H9 (cell line): ENCODE results near the gene MT1X. TPM values are rescaled to one million over a fixed set of nuclear protein-coding genes. Genes with fewer than 3 reads are reported as not detected.

ENCODE experiments used
- DNase-seq: peaks from one replicate; pipeline ENCODE4 v3.0.0-alpha.2; 2017
- H2AFZ ChIP-seq: one replicate; pipeline ENCODE4 v1.6.1; 2013; ENCODE audit warnings: mild to moderate bottlenecking, low read length, control low read depth, moderate library complexity
- H2AK5ac ChIP-seq: 2 replicates; pipeline ENCODE4 v1.6.1; 2013; ENCODE audit warnings: low read length, control low read depth, mixed read lengths; ENCODE audit not compliant: insufficient read length
- H2BK120ac ChIP-seq: one replicate; pipeline ENCODE4 v1.6.1; 2013; ENCODE audit warnings: low read depth, mild to moderate bottlenecking, low read length, control low read depth, inconsistent platforms; ENCODE audit not compliant: poor library complexity, severe bottlenecking
- H2BK12ac ChIP-seq: 2 replicates; pipeline ENCODE4 v1.6.1; 2013; ENCODE audit warnings: low read length, control low read depth, mixed read lengths, low read depth; ENCODE audit not compliant: insufficient read length
- H2BK15ac ChIP-seq: 2 replicates; pipeline ENCODE4 v1.6.1; 2013; ENCODE audit warnings: low read depth, low read length, control low read depth
- H2BK20ac ChIP-seq: one replicate; pipeline ENCODE4 v1.6.1; 2013; ENCODE audit warnings: low read depth, mild to moderate bottlenecking, low read length, control low read depth, inconsistent platforms; ENCODE audit not compliant: poor library complexity, severe bottlenecking
- H2BK5ac ChIP-seq: 2 replicates; pipeline ENCODE4 v1.6.1; 2013; ENCODE audit warnings: low read length, control low read depth, mixed read lengths; ENCODE audit not compliant: insufficient read length
- H3K14ac ChIP-seq: 2 replicates; pipeline ENCODE4 v1.6.1; 2013; ENCODE audit warnings: low read length, control low read depth; ENCODE audit not compliant: insufficient read depth
- H3K18ac ChIP-seq: 2 replicates; pipeline ENCODE4 v1.6.1; 2013; ENCODE audit warnings: low read depth, mild to moderate bottlenecking, mixed read lengths, low read length, control low read depth; ENCODE audit not compliant: insufficient read length
- H3K23ac ChIP-seq: 2 replicates; pipeline ENCODE4 v1.6.1; 2013; ENCODE audit warnings: low read length, control low read depth, mixed read lengths, low read depth; ENCODE audit not compliant: insufficient read length
- H3K23me2 ChIP-seq: 2 replicates; pipeline ENCODE4 v1.6.1; 2013; ENCODE audit warnings: low read depth, mild to moderate bottlenecking, mixed read lengths, low read length, control low read depth; ENCODE audit not compliant: insufficient read length, poor library complexity, severe bottlenecking
- H3K27ac ChIP-seq: 2 replicates; pipeline ENCODE4 v1.5.1; 2013; ENCODE audit warnings: low read length, control low read depth, mixed read lengths, low read depth; ENCODE audit not compliant: insufficient read length
- H3K27me3 ChIP-seq: 2 replicates; pipeline ENCODE4 v1.6.1; 2013; ENCODE audit warnings: low read length, control low read depth, inconsistent platforms; ENCODE audit not compliant: insufficient read depth
- H3K4ac ChIP-seq: 2 replicates; pipeline ENCODE4 v1.6.1; 2013; ENCODE audit warnings: low read depth, mild to moderate bottlenecking, control low read depth, inconsistent platforms, low read length, moderate library complexity
- H3K4me1 ChIP-seq: 2 replicates; pipeline ENCODE4 v1.6.1; 2013; ENCODE audit warnings: low read length, control low read depth, inconsistent platforms; ENCODE audit not compliant: insufficient read depth
- H3K4me2 ChIP-seq: 2 replicates; pipeline ENCODE4 v1.6.1; 2013; ENCODE audit warnings: low read length, control low read depth, mixed read lengths; ENCODE audit not compliant: insufficient read length, insufficient read depth
- H3K56ac ChIP-seq: 2 replicates; pipeline ENCODE4 v1.6.1; 2013; ENCODE audit warnings: low read depth, mild to moderate bottlenecking, mixed read lengths, low read length, control low read depth; ENCODE audit not compliant: insufficient read length
- H3K79me1 ChIP-seq: 2 replicates; pipeline ENCODE4 v1.6.1; 2013; ENCODE audit warnings: low read depth, mild to moderate bottlenecking, moderate library complexity, low read length, control low read depth, inconsistent platforms; ENCODE audit not compliant: insufficient read depth, poor library complexity, severe bottlenecking
- H3K79me2 ChIP-seq: 2 replicates; pipeline ENCODE4 v1.6.1; 2013; ENCODE audit warnings: low read length, control low read depth, inconsistent platforms; ENCODE audit not compliant: insufficient read depth
- H3K9ac ChIP-seq: 2 replicates; pipeline ENCODE4 v1.6.1; 2013; ENCODE audit warnings: low read length, control low read depth, mixed read lengths; ENCODE audit not compliant: insufficient read length; ENCODE audit errors: extremely low read depth
- H3K9me3 ChIP-seq: one replicate; pipeline ENCODE4 v1.6.1; 2013; ENCODE audit warnings: low read depth, low read length, inconsistent platforms; ENCODE audit not compliant: control insufficient read depth
- H3T11ph ChIP-seq: one replicate; pipeline ENCODE4 v1.6.1; 2013; ENCODE audit warnings: mild to moderate bottlenecking, low read length, control low read depth, inconsistent platforms
- H4K20me1 ChIP-seq: one replicate; pipeline ENCODE4 v1.6.1; 2013; ENCODE audit not compliant: control insufficient read depth, insufficient read length, insufficient read depth
- H4K5ac ChIP-seq: 2 replicates; pipeline ENCODE4 v1.6.1; 2013; ENCODE audit warnings: low read depth, mild to moderate bottlenecking, mixed read lengths, low read length, control low read depth; ENCODE audit not compliant: insufficient read length
- H4K8ac ChIP-seq: replicated peaks from 2 replicates; pipeline ENCODE4 v1.6.1; 2013; ENCODE audit warnings: low read length, control low read depth, mixed read lengths, low read depth; ENCODE audit not compliant: insufficient read length
- H4K91ac ChIP-seq: 2 replicates; pipeline ENCODE4 v1.6.1; 2013; ENCODE audit warnings: low read depth, mild to moderate bottlenecking, moderate library complexity, mixed read lengths, low read length, control low read depth; ENCODE audit not compliant: insufficient read length
- H3K27ac Mint-ChIP-seq, 3 experiments: 2 replicates in 2 of 3; 3 replicates in 1 of 3; pipeline ENCODE4 v1.8.0; 2020 to 2021; ENCODE audit warnings: mixed read lengths in 3 of 3, mild to moderate bottlenecking in 1 of 3, moderate library complexity in 1 of 3
- H3K27me3 Mint-ChIP-seq: 2 replicates; pipeline ENCODE4 v1.8.0; 2021; ENCODE audit warnings: low read depth, mild to moderate bottlenecking, moderate library complexity, mixed read lengths
- H3K36me3 Mint-ChIP-seq, 3 experiments: 2 replicates in 2 of 3; 3 replicates in 1 of 3; pipeline ENCODE4 v1.8.0; 2020 to 2021; ENCODE audit warnings: low read depth in 3 of 3, mixed read lengths in 3 of 3; ENCODE audit not compliant: insufficient read depth in 1 of 3
- H3K4me1 Mint-ChIP-seq, 2 experiments: 2 replicates each; pipeline ENCODE4 v1.8.0; 2020; ENCODE audit warnings: mixed read lengths in 2 of 2
- H3K4me3 Mint-ChIP-seq, 2 experiments: 2 replicates in 1 of 2; 3 replicates in 1 of 2; pipeline ENCODE4 v1.8.0; 2020 to 2021; ENCODE audit warnings: mild to moderate bottlenecking in 2 of 2, mixed read lengths in 2 of 2, moderate library complexity in 1 of 2
- H3K9me3 Mint-ChIP-seq, 2 experiments: 2 replicates in 1 of 2; 3 replicates in 1 of 2; pipeline ENCODE4 v1.8.0; 2020; ENCODE audit warnings: mild to moderate bottlenecking in 2 of 2, mixed read lengths in 2 of 2, moderate library complexity in 1 of 2
- CTCF ChIP-seq: fragments of 200-600 bp; sonication (generic); conservative IDR thresholded peaks from 3 replicates; pipeline ENCODE4 v1.8.0; 2021; ENCODE audit warnings: antibody characterized with exemption, mild to moderate bottlenecking
- WGBS: extraction: QIAGEN DNeasy Blood & Tissue Kit; methylation state at CpG from one replicate; pipeline ENCODE4 v1.1.7; 2013; ENCODE audit warnings: missing lambda C conversion rate, low lambda C conversion rate, mixed read lengths; ENCODE audit not compliant: insufficient read length; ENCODE audit errors: extremely low coverage; 5-methylcytosine and 5-hydroxymethylcytosine counted together
- total RNA-seq: library from RNA; stranded (reverse); gene quantifications from 2 replicates; pipeline ENCODE4 v1.2.1, GENCODE V29; 2021

The MT1X gene
- total RNA-seq, 1 experiment from 2014 or later = 32.1 TPM

GRCh38 chr16:56689171-56689570 is 6.9 kb downstream of the MT1X start:
- WGBS = no CpG with 5 or more reads among the region's 3 CpGs
- H2BK15ac ChIP-seq = no peak overlapping the region
- no peaks in the 10 kb centered on the region for H3K79me2 ChIP-seq
- Mint-ChIP-seq H3K4me1 (peaks cover 6 to 11% of the 10 kb centered on the region in 2 experiments), H3K36me3 (peaks cover 0 to 7% (median 5%) of the 10 kb centered on the region in 3 experiments; a peak in 5 of 7 replicates), H3K27ac (no peak overlapping the region), H3K4me3 (no peak overlapping the region; a peak in 1 of 5 replicates), H3K27me3 (peaks cover 21% of the 10 kb centered on the region), H3K9me3 (peaks cover 9 to 11% of the 10 kb centered on the region in 2 experiments)
- no peak overlapping the region for H3K4me2 ChIP-seq
- no peak overlapping the region for H3K18ac ChIP-seq
- H3K27me3 ChIP-seq = no peaks in the 10 kb centered on the region
- no peak overlapping the region for H2BK5ac ChIP-seq
- H2BK120ac ChIP-seq = no peak overlapping the region
- H4K20me1 ChIP-seq = no peaks in the 10 kb centered on the region
- no peak overlapping the region for H3K56ac ChIP-seq
- H2BK20ac ChIP-seq = no peak overlapping the region
- no peak overlapping the region for H3K9ac ChIP-seq
- no peak overlapping the region for H2BK12ac ChIP-seq
- no peaks in the 10 kb centered on the region for H3K9me3 ChIP-seq
- H3T11ph ChIP-seq = no peak overlapping the region
- no peak overlapping the region for H4K5ac ChIP-seq
- no peak overlapping the region for H3K4ac ChIP-seq
- no peak overlapping the region for H4K91ac ChIP-seq
- no peaks in the 10 kb centered on the region for H3K4me1 ChIP-seq
- H3K14ac ChIP-seq = no peak overlapping the region
- H3K23me2 ChIP-seq = no peaks in the 10 kb centered on the region
- no peak for DNase-seq
- H2AK5ac ChIP-seq = no peak overlapping the region
- no peak overlapping the region for H4K8ac ChIP-seq
- no peak overlapping the region for H3K23ac ChIP-seq
- H2AFZ ChIP-seq = no peak overlapping the region
- no peaks in the 10 kb centered on the region for H3K79me1 ChIP-seq
- TF ChIP-seq CTCF = no peak
- H3K27ac ChIP-seq = no peak overlapping the region
